AG09309 (cell line): ENCODE data around the gene KLK1.
"Not testable (repeated sequence)": the region's sequence is repeated elsewhere in the genome, so short reads cannot be mapped to it uniquely, and the experiment has no call there.

ENCODE experiments used
- DNase-seq: peaks from one replicate; pipeline ENCODE4 v3.0.0-alpha.2; 2010; ENCODE audit warnings: low read depth
- H3K4me3 ChIP-seq: 2 replicates; pipeline ENCODE4 v1.5.1; 2011; ENCODE audit warnings: mild to moderate bottlenecking, low read depth, low read length, moderate library complexity; ENCODE audit not compliant: control insufficient read depth
- TF ChIP-seq, protein P1 (sequence below): IDR thresholded peaks from 2 replicates; pipeline ENCODE4 v1.5.1; 2011; ENCODE audit warnings: mild to moderate bottlenecking, low read depth, low read length, inconsistent platforms; ENCODE audit not compliant: insufficient read depth, control insufficient read depth; ENCODE audit errors: missing control alignments

The KLK1 gene

DNA sequence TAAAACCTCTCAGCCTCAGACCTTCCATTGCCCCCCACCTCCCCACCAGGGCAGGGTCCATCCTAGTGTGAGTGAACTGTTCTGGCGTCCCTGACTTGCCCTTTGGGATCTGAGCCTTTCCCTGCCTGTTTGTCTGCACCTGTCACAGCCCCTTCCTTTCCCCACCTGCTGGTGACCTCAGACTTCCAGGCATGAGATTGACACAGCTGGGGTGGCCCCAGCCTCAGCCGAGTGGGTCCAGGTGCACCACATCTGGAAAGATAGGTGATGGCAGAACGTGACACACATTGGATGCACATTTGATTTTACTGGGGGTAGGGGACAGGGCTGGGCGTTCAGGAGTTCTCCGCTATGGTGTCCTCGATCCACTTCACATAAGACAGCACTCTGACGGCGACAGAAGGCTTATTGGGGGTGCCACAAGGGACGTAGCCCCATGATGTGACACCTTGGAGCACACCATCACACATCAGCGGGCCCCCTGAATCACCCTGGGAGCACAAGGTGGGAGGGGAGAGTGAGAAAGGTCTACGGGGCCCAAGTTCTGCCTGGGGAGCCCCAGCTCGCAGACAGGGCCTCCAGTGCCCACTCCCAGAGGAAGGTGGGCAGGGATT lies 4.6 kb downstream of the KLK1 start:
- no peak overlapping the region for H3K4me3 ChIP-seq
- DNase-seq: no peak
- TF ChIP-seq, protein P1, sequence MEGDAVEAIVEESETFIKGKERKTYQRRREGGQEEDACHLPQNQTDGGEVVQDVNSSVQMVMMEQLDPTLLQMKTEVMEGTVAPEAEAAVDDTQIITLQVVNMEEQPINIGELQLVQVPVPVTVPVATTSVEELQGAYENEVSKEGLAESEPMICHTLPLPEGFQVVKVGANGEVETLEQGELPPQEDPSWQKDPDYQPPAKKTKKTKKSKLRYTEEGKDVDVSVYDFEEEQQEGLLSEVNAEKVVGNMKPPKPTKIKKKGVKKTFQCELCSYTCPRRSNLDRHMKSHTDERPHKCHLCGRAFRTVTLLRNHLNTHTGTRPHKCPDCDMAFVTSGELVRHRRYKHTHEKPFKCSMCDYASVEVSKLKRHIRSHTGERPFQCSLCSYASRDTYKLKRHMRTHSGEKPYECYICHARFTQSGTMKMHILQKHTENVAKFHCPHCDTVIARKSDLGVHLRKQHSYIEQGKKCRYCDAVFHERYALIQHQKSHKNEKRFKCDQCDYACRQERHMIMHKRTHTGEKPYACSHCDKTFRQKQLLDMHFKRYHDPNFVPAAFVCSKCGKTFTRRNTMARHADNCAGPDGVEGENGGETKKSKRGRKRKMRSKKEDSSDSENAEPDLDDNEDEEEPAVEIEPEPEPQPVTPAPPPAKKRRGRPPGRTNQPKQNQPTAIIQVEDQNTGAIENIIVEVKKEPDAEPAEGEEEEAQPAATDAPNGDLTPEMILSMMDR: no peak

DNA sequence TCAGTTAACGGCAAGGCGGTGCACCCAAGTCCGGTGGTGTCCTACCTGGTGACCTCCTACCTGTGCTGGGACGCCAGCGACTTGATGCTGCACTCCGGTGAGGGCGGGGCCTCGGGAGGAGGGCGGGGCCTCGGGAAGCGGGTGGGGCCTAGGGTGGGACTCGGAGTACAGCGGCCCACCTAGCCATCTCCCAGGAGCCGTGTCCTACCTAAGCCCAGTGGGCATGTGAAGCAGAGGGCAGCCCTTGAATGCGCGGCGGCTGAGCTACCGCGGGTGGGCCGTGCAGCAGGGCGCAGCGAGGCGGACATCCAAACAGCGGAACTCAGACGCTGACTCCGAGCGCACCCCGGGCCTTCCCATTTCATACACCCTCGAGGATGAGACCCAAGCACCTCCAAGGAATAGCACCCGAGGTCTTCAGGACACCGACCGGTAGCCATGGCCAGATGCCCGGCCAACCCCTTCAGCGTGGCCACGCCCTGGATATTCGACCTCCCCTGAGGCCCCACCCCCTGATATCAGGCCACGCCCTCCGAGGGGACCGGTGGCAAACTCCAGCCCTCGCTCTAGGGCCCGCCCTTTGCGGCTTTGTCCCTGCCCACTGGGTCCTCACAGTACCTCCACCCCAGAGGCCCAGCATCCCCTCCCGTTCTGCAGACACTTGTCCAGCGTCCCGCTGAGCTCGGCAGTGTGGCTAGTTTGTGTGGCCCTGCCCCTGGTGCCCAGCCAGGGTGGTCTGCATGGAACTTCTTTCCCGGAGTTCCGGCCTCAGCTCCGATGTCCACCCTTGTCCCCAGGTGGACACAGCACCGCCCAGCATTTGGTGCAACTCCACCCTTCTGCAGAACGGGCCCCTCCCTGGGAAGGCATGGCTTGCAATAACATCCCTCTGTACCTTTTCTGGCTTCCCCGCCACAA lies 5.4 kb downstream of the KLK1 start:
- DNase-seq: no peak
- peak overlapping the region; percentile 26 for H3K4me3 ChIP-seq
- TF ChIP-seq, protein P1: no peak

DNA sequence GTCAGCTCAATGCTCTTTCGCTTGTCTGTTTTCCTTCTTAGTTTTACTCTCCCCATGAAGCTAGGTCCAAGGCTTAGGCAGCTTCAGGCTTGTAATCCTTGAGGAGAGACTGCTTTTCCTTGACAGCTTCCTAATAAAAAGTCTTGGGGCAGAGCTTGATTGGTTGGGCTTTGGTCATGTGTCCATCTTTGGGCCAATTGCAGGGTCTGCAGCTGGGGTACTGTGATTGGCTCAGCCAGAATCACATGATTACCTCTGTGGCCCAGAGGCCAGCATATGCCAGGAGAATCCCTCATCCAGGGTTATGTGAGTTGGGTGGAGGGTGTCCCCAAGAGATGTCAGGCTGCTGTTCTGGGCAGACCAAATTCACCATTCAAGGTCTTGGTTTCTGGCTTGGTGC lies 8.1 kb downstream of the KLK1 start:
- TF ChIP-seq, protein P1: no peak
- DNase-seq: no peak
- H3K4me3 ChIP-seq: no peak overlapping the region

DNA sequence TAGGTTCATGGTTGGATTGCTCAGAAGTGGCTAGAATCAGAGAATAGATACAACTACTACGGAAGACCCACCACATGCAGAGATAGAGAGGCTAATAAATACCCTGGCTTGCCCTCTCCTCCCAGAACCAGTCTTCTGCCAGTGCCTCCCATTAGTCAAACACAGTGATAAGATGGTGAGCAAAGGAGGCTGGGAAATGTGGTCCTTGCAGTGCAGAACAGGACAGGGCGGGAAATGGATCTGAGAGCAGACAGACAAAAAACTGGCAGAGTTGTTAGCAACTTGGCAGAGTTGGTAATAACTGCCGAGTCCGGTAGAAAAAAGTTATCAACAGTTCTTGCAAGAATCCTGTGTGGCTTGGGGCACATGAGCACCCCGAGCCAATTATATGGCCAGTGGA lies 8.7 kb downstream of the KLK1 start:
- TF ChIP-seq, protein P1: no peak
- no peak for DNase-seq

DNA sequence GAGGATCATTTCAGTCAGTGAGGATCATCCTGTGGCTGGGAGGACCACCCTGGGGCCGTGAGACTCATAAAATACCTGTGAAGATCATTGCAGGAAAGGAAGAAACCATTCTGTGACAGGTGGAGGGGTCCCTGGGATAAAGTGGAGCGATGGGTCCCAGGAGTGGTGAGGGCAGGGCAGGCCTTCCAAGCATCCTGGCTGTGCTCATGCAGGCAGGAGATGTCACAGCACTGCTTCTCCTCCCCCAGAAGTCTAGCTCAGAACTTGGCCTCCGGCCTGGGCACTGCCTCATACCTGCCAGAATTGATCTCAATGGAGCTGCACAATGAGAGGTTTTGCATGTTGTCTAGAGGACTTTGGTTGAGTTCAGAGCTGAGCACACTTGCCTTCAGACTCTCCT lies 11.1 kb downstream of the KLK1 start:
- TF ChIP-seq, protein P1: no peak
- no peak overlapping the region for H3K4me3 ChIP-seq
- no peak for DNase-seq

More for the DNA sequence above, 8.7 kb downstream of the KLK1 start:
- no peak overlapping the region for H3K4me3 ChIP-seq

DNA sequence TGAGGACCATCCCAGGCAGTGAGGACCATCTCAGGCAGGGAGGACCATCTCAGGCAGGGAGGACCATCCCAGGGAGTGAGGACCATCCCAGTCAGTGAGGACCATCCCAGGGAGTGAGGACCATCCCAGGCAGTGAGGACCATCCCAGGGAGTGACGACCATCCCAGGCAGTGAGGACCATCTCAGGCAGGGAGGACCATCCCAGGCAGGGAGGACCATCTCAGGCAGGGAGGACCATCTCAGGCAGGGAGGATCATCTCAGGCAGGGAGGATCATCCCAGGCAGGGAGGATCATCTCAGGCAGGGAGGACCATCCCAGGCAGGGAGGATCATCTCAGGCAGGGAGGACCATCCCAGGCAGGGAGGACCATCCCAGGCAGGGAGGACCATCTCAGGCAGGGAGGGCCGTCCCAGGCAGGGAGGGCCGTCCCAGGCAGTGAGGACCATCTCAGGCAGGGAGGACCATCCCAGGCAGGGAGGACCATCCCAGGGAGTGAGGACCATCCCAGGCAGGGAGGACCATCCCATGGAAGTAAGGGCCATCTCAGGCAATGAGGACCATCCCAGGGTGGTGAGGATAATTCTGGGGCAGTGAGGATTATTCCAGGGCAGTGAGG lies 11.9 kb downstream of the KLK1 start:
- not testable (repeated sequence) for H3K4me3 ChIP-seq, DNase-seq

DNA sequence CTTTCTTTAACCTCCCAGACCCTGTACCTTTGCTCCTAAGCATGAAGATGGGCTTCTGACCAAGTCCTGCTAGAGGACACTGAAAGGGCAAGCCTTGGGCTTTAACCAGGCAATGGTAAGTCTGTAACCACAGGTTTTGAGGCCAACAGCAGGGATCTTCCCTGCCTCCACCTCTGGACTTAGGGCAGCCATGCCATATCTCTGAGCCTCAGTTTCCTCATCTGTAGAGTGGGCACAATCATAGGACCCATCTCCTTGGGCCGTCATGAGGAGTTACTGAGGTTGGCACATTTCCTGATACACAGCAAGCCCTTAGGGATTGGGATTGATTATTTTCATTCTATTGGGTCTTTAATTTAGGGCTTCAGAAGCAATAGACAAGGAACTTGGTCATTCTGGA lies 14.7 kb downstream of the KLK1 start:
- H3K4me3 ChIP-seq: no peak overlapping the region
- DNase-seq: no peak
- TF ChIP-seq, protein P1: no peak
